Neural progenitor cell (in vitro differentiated cells): ENCODE results near the gene DNAJC18.

Experiments used
- EZH2 ChIP-seq: fragments of 200-600 bp; sonication (generic); IDR thresholded peaks from 2 replicates; pipeline ENCODE4 v1.6.1; 2017; ENCODE audit warnings: antibody characterized with exemption, mild to moderate bottlenecking, moderate library complexity
- TF ChIP-seq, protein P1 (sequence below): fragments of 200-600 bp; sonication (generic); IDR thresholded peaks from 2 replicates; pipeline ENCODE4 v1.5.1; 2017; ENCODE audit warnings: antibody characterized with exemption, mild to moderate bottlenecking

DNA sequence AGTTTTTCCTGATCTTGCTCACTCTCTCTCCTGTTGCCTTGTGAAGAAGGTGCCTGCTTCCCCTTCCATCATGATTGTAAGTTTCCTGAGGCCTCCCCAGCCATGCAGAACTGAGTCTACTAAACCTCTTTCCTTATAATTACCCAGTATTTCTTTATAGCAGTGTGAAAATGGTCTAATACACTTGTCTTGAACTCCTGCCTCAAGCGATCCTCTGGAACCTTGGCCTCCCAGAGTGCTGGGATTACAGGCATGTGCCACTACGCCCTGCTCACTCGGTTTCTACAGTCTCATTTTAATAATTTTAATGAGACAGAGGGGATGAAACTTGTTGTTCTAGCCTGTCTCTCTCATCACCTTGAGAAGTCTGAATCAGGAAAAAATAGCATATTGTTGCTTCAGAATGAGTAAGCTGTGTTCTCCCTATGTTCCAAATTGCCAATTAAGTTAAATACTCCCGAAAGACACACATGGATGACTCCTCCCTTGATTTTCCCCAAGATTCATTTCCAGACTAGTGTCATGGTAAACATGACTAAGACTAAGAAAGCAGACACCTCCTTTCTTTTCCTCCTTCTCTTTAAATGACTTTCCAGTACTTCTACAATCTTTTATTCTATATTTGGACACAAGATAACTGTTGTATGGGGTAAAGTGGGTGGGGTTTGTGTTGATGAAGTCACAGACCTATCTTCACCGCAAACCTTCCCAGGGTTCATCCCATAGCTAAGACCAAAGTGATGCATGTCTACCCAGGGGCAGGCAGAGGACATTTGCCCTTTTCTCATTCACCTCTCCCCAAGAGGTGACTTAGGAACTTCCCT is 7.8 kb upstream of the DNAJC18 start:
- TF ChIP-seq, protein P1, sequence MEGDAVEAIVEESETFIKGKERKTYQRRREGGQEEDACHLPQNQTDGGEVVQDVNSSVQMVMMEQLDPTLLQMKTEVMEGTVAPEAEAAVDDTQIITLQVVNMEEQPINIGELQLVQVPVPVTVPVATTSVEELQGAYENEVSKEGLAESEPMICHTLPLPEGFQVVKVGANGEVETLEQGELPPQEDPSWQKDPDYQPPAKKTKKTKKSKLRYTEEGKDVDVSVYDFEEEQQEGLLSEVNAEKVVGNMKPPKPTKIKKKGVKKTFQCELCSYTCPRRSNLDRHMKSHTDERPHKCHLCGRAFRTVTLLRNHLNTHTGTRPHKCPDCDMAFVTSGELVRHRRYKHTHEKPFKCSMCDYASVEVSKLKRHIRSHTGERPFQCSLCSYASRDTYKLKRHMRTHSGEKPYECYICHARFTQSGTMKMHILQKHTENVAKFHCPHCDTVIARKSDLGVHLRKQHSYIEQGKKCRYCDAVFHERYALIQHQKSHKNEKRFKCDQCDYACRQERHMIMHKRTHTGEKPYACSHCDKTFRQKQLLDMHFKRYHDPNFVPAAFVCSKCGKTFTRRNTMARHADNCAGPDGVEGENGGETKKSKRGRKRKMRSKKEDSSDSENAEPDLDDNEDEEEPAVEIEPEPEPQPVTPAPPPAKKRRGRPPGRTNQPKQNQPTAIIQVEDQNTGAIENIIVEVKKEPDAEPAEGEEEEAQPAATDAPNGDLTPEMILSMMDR = no peak
- TF ChIP-seq EZH2 = no peak
